Fibroblast of pulmonary artery (primary cell): ENCODE data around the gene ACOX3.

Experiments used
- DNase-seq: peaks from one replicate; pipeline ENCODE4 v3.0.0-alpha.2; 2010; ENCODE audit warnings: low read depth
- H3K4me3 ChIP-seq: replicated peaks from 2 replicates; pipeline ENCODE4 v1.5.1; 2011; ENCODE audit warnings: low read depth, mild to moderate bottlenecking, control low read depth, low read length, moderate library complexity
- CTCF ChIP-seq: IDR thresholded peaks from 2 replicates; pipeline ENCODE4 v1.5.1; 2011; ENCODE audit warnings: mild to moderate bottlenecking, control low read depth, low read length, inconsistent platforms; ENCODE audit errors: missing control alignments

Gene ACOX3

GRCh38 chr4:8457646-8458252 lies 17.2 kb upstream of the ACOX3 start:
- no peak for TF ChIP-seq CTCF
- no peak for DNase-seq
- no peak overlapping the region for H3K4me3 ChIP-seq

- no peak for TF ChIP-seq CTCF
- DNase-seq, result no peak
- no peak overlapping the region for H3K4me3 ChIP-seq
Measured at GRCh38 chr4:8453957-8454356, 13.4 kb upstream of the ACOX3 start.

- H3K4me3 ChIP-seq, result no peak overlapping the region
- peak; percentile 96 for DNase-seq
- no peak for TF ChIP-seq CTCF
Measured at GRCh38 chr4:8451440-8452182, 11.1 kb upstream of the ACOX3 start.

GRCh38 chr4:8446122-8446521 lies 5.6 kb upstream of the ACOX3 start:
- no peak for TF ChIP-seq CTCF
- DNase-seq, result no peak
- no peak overlapping the region for H3K4me3 ChIP-seq

- TF ChIP-seq CTCF, result no peak
- no peak overlapping the region for H3K4me3 ChIP-seq
- no peak for DNase-seq
Measured at GRCh38 chr4:8443801-8444200, 3.3 kb upstream of the ACOX3 start.

GRCh38 chr4:8442596-8443358 lies 2.3 kb upstream of the ACOX3 start:
- peak overlapping the region; percentile 96 for H3K4me3 ChIP-seq
- DNase-seq, result no peak
- no peak for TF ChIP-seq CTCF
